HG03064 (cell line): ENCODE measurements around the gene RASSF5.

ENCODE experiments used
- ATAC-seq: cut with Tn5 transposase; IDR thresholded peaks from one replicate; pipeline ENCODE4 v1.9.1; 2021; ENCODE audit warnings: low read depth; ENCODE audit not compliant: unreplicated experiment

The RASSF5 gene

GRCh38 chr1:206582537-206582936 is 75.2 kb downstream of the RASSF5 start:
- ATAC-seq: no peak

DNA sequence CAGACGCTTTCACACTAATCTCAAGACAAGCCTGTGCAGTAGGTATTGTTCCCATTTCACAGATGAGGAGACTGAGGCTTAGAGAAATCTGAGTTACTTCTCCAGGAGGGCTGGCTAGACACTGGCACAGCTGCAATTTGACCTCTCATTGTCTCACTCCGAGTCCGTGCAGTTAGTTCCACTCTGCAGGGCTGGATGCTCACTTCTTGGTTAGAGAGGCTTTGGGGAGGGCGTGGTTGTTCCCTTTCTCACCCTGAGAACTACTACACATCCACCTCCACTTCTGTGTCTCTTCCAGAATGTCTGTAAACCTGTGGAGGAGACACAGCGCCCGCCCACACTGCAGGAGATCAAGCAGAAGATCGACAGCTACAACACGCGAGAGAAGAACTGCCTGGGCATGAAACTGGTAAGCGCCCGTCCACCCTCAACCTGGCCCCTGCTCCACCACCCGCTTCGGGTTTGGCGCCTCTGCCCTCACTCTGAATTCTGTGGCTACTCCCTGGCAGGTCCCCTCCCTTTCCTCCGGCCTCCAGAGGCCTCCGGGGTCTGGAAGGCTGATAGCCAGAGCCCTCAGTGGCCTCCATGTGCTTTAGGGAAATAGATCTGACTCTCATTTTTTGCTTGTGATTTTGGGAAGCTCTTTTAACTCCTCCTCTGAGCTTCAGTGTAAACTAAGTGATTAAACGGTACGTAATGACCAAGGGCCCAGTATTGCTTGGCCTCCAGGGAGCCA is 75.8 kb downstream of the RASSF5 start:
- ATAC-seq: no peak

GRCh38 chr1:206583707-206584648 is 76.6 kb downstream of the RASSF5 start:
- no peak for ATAC-seq

GRCh38 chr1:206584683-206585082 is 77.4 kb downstream of the RASSF5 start:
- ATAC-seq: no peak

DNA sequence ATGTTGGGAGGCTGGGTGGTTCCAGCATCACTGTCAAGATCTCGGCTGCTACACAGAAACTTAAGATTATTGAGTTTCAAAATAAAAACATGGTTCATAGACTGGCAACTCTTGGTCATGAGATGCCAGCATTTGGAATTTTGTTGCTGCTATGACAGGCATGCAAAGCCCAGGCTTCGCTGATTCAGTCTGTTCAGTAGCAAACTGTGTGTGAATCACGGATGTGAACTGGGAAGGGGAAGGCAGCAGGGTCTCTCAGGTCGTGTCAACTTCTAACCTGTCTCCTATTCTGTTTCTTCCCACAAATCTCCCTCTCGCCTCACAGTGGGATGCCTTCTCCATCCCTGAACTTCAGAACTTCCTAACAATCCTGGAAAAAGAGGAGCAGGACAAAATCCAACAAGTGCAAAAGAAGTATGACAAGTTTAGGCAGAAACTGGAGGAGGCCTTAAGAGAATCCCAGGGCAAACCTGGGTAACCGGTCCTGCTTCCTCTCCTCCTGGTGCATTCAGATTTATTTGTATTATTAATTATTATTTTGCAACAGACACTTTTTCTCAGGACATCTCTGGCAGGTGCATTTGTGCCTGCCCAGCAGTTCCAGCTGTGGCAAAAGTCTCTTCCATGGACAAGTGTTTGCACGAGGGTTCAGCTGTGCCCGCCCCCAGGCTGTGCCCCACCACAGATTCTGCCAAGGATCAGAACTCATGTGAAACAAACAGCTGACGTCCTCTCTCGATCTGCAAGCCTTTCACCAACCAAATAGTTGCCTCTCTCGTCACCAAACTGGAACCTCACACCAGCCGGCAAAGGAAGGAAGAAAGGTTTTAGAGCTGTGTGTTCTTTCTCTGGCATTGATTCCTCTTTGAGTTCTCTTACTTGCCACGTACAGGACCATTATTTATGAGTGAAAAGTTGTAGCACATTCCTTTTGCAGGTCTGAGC is 79.4 kb downstream of the RASSF5 start:
- no peak for ATAC-seq

DNA sequence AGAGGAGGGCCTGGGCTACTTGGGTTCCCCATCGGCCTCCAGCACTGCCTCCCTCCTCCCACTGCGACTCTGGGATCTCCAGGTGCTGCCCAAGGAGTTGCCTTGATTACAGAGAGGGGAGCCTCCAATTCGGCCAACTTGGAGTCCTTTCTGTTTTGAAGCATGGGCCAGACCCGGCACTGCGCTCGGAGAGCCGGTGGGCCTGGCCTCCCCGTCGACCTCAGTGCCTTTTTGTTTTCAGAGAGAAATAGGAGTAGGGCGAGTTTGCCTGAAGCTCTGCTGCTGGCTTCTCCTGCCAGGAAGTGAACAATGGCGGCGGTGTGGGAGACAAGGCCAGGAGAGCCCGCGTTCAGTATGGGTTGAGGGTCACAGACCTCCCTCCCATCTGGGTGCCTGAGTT is 80.6 kb downstream of the RASSF5 start:
- ATAC-seq: no peak

DNA sequence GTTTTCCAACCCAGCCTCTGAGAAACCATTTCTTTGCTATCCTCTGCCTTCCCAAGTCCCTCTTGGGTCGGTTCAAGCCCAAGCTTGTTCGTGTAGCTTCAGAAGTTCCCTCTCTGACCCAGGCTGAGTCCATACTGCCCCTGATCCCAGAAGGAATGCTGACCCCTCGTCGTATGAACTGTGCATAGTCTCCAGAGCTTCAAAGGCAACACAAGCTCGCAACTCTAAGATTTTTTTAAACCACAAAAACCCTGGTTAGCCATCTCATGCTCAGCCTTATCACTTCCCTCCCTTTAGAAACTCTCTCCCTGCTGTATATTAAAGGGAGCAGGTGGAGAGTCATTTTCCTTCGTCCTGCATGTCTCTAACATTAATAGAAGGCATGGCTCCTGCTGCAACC is 81.2 kb downstream of the RASSF5 start:
- no peak for ATAC-seq

DNA sequence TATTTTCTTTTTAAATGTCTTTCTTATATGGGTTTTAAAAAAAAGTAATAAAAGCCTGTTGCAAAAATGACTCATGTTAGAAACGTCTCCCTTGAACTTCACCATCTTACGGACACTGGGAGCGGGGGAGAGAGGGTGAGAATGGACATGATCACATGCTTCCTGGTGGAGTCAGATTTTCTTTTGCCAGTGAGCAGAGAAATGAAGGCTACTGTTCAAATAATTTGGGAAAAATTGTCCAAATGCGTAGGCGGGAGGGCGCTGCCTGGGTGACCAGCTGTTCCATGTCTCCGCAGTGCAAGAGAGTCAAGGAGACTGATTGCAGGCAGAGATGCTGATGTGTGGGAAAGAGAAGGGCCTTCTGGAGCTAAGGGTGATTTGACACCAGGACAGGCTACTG is 81.9 kb downstream of the RASSF5 start:
- no peak for ATAC-seq

GRCh38 chr1:206590025-206590758 is 82.9 kb downstream of the RASSF5 start:
- ATAC-seq: no peak

GRCh38 chr1:206591226-206591625 is 83.9 kb downstream of the RASSF5 start:
- no peak for ATAC-seq

GRCh38 chr1:206591696-206592095 is 84.4 kb downstream of the RASSF5 start:
- ATAC-seq: no peak

DNA sequence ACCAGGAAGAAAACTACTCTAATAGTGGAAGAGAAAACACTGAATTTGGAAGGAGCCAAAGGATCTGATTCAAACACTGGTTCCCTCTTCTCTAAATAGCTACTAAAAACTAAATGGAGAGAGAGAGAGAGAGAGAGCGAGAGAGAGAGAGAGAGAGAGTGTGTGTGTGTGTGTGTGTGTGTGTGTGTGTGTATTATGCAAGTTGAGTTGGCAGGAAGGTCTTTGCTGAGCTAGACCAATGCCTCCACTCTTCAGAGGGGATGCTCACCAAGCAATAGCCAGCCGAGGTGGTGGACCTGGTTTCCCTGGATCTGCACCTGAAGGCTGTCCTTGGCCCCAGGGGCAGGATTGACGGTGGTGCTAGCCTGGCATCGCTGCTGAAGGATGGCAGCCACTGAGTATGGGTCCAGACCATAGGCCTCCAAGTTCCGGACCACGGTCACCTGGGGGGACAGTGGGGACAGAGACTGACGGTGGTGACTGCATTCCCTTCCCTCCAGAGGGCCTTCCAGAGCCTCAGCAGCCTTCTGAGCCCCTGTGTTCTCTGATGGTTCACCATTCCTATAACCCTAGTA is 86.1 kb downstream of the RASSF5 start:
- no peak for ATAC-seq

GRCh38 chr1:206595581-206596318 is 88.4 kb downstream of the RASSF5 start:
- ATAC-seq: no peak

DNA sequence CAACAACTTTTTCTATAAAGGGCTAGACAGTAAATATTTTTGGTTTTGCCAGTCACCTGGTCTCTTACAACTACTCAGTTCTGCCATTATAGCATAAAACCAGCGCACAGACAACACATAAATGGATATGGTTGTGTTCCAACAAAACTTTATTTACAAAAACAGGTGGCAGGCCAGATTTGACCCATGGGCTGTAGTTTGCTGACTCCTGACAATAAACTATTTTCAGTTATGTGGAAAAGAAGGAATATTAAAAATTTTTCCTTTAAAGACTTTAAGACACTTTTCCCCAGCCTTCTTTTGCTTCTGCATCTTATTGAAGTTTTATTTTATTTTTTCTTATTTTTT is 89.0 kb downstream of the RASSF5 start:
- ATAC-seq: no peak

- no peak for ATAC-seq
Measured at GRCh38 chr1:206600527-206600926, 93.2 kb downstream of the RASSF5 start.

GRCh38 chr1:206604861-206605260 is 97.5 kb downstream of the RASSF5 start:
- no peak for ATAC-seq

DNA sequence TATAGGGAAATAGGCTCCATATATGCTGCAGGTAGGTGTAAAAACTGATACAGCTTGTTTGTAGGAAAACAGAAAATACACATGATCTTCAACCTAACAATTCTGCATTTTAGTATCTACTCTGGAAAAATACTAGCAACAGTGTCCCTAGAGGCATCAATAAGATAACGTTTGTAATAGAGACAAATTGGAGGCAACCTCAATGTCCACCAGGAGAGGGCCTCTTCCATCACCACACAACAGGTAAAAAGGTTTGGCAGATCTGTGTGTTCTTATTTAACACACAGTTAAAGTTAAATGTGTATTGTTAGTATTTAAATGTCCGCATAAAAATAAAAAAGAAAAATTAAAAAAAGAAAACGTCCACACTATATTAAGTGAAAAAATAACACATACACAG is 99.5 kb downstream of the RASSF5 start:
- no peak for ATAC-seq

- ATAC-seq: no peak
Measured at GRCh38 chr1:206608108-206608698, 100.9 kb downstream of the RASSF5 start.
